Uterus (tissue), 4 donors: ENCODE results near the gene ATAD3B. TPM values are rescaled to one million over a fixed set of nuclear protein-coding genes. Genes with fewer than 3 reads are reported as not detected.
"Not testable (repeated sequence)": the region's sequence is repeated elsewhere in the genome, so short reads cannot be mapped to it uniquely, and the experiment has no call there.

Experiments used
- DNase-seq, 2 donors: peaks; one replicate each; pipeline ENCODE4 v3.0.0-alpha.2; 2019 to 2020
- H3K27ac ChIP-seq, 2 donors: fragments of 200-600 bp; sonication (generic); 1 replicate in 1 of 2; 2 replicates in 1 of 2; pipeline ENCODE4 v1.5.1; 2016 to 2018
- H3K27me3 ChIP-seq, 2 donors: fragments of 200-600 bp; sonication (generic); one replicate each; pipeline ENCODE4 v1.5.1; 2018 to 2019; ENCODE audit warnings: control low read depth in 1 of 2
- H3K36me3 ChIP-seq, 2 donors: fragments of 200-600 bp; sonication (generic); one replicate each; pipeline ENCODE4 v1.5.1; 2019; ENCODE audit warnings: control low read depth in 1 of 2
- H3K4me1 ChIP-seq, 2 donors: fragments of 200-600 bp; sonication (generic); one replicate each; pipeline ENCODE4 v1.5.1; 2018 to 2019; ENCODE audit warnings: control low read depth in 1 of 2
- H3K4me3 ChIP-seq, 2 donors: fragments of 200-600 bp; sonication (generic); 1 replicate in 1 of 2; 2 replicates in 1 of 2; pipeline ENCODE4 v1.5.1; 2018 to 2019; ENCODE audit warnings: mild to moderate bottlenecking in 1 of 2
- H3K9me3 ChIP-seq, 2 donors: fragments of 200-600 bp; sonication (generic); one replicate each; pipeline ENCODE4 v1.5.1; 2019; ENCODE audit warnings: control low read depth in 1 of 2
- POLR2A ChIP-seq, 2 donors: fragments of 450-650 bp; IDR thresholded peaks; one replicate each; pipeline ENCODE4 v1.6.1; 2016; ENCODE audit warnings: antibody characterized with exemption in 2 of 2, mild to moderate bottlenecking in 1 of 2, moderate library complexity in 1 of 2
- intact Hi-C: fragments of 100-400 bp; cut with DNase I; formaldehyde crosslinking; loops from one replicate; pipeline ENCODE4 v1.15.1; 2023; ENCODE audit warnings: low total_unique reads
- total RNA-seq, 4 donors: library from RNA; depleted of rRNA in 3 of 4; stranded (reverse); fragments of >200 nt in 3 of 4; gene quantifications; one replicate each; pipeline versions ENCODE4 v1.1.0 to v1.2.4, GENCODE V29; 2014 to 2023
- TF ChIP-seq, protein P1 (sequence below), 4 experiments: fragments of 200-600 bp in 2 of 4; fragments of 450-650 bp in 2 of 4; sonication (generic) in 2 of 4; IDR thresholded peaks; one replicate each; pipeline ENCODE4 v1.5.1; 2016 to 2019; ENCODE audit warnings: antibody characterized with exemption in 4 of 4, mild to moderate bottlenecking in 2 of 4, moderate library complexity in 1 of 4
- donor health status: DM: yes; HTN: yes; CAD: no.

ATAD3B gene
- total RNA-seq, 4 donors from 2014 or later = 2.1 to 20.5 (median 17.8) TPM

DNA sequence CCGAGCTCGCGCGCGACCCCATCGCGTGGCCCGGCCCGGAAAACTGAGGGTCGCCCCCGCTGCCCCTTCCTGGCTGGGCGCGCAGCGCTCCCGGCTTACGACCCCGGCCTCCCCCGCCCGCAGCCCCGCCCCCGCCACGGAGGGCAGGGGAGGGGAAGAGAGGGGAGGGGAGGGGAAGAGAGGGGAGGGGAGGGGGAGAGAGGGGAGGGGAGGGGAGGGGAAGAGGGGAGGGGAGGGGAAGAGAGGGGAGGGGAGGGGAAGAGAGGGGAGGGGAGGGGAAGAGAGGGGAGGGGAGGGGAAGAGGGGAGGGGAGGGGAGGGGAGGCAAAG, 43.8 kb upstream of the ATAD3B start:
- Histone ChIP-seq H3K9me3 (no peaks in the 10 kb centered on the region), H3K27ac (peak overlapping the region; percentile 45 to 77), H3K36me3 (no peaks in the 10 kb centered on the region), H3K4me3 (peak overlapping the region; percentile 2 to 36), H3K4me1 (peaks cover 9 to 25% of the 10 kb centered on the region in 2 donors), H3K27me3 (no peaks in the 10 kb centered on the region)
- TF ChIP-seq POLR2A (IDR thresholded peaks at IDR 0.05) = no peak
- TF ChIP-seq, protein P1, sequence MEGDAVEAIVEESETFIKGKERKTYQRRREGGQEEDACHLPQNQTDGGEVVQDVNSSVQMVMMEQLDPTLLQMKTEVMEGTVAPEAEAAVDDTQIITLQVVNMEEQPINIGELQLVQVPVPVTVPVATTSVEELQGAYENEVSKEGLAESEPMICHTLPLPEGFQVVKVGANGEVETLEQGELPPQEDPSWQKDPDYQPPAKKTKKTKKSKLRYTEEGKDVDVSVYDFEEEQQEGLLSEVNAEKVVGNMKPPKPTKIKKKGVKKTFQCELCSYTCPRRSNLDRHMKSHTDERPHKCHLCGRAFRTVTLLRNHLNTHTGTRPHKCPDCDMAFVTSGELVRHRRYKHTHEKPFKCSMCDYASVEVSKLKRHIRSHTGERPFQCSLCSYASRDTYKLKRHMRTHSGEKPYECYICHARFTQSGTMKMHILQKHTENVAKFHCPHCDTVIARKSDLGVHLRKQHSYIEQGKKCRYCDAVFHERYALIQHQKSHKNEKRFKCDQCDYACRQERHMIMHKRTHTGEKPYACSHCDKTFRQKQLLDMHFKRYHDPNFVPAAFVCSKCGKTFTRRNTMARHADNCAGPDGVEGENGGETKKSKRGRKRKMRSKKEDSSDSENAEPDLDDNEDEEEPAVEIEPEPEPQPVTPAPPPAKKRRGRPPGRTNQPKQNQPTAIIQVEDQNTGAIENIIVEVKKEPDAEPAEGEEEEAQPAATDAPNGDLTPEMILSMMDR (IDR thresholded peaks at IDR 0.05) = no peak
- intact Hi-C loops = no loop called here
- DNase-seq = no peak

GRCh38 chr1:1428174-1428573, 43.4 kb upstream of the ATAD3B start:
- Histone ChIP-seq H3K9me3 (no peaks in the 10 kb centered on the region), H3K4me3 (no peak overlapping the region), H3K4me1 (peaks cover 9 to 27% of the 10 kb centered on the region in 2 donors), H3K27me3 (no peaks in the 10 kb centered on the region), H3K36me3 (no peaks in the 10 kb centered on the region), H3K27ac (peak overlapping the region in 1 of 2 donors; percentile 14)
- no peak for TF ChIP-seq POLR2A (IDR thresholded peaks at IDR 0.05)
- TF ChIP-seq, protein P1 (IDR thresholded peaks at IDR 0.05) = no peak
- intact Hi-C loops = no loop called here
- no peak for DNase-seq

DNA sequence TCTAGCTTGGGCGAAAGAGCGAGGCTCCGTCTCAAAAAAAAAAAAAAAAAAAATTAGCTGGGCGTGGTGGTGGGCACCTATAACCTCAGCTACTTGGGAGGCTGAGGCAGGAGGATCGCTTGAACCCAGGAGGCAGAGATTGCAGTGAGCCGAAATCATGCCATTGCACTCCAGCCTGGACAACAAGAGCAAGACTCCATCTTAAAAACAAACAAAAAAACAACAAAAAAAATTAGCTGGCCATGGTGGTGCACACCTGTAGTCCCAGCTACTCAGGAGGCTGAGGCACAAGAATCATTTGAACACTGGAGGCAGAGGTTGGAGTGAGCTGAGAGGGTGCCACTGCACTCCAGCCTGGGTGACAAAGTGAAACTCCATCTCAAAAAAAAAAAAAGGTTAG, 42.6 kb upstream of the ATAD3B start:
- intact Hi-C loops, H3K36me3 ChIP-seq, DNase-seq, H3K9me3 ChIP-seq, H3K27me3 ChIP-seq, H3K4me3 ChIP-seq: not testable (repeated sequence)
- Histone ChIP-seq H3K4me1 (peaks cover 9 to 31% of the 10 kb centered on the region in 2 donors), H3K27ac (peak overlapping the region; percentile 95 to 98)

DNA sequence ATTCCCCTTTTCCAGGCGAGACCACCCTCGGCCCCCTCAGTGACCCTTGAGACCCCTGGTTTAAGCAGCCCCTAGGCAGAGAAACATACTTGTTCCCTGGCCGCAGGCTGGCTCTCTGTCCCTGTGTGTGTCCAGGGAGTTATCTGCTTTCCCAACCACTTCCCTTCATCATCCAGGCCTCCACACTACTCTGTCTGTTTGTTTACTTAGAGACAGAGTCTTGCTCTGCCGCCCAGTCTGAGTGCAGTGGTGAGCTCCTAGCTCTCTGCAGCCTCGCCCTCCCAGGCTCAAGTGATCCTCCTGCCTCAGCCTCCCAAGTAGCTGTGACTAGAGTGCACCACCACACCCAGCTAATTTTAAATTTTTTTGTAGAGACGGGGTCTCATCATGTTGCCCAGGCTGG, 41.9 kb upstream of the ATAD3B start:
- TF ChIP-seq, protein P1 (IDR thresholded peaks at IDR 0.05) = no peak
- no peak for TF ChIP-seq POLR2A (IDR thresholded peaks at IDR 0.05)
- Histone ChIP-seq H3K27me3 (no peaks in the 10 kb centered on the region), H3K9me3 (no peaks in the 10 kb centered on the region), H3K4me3 (no peak overlapping the region), H3K36me3 (no peaks in the 10 kb centered on the region), H3K27ac (peak overlapping the region; percentile 95 to 98), H3K4me1 (peaks cover 9 to 38% of the 10 kb centered on the region in 2 donors)
- DNase-seq = no peak
- intact Hi-C loops = no loop called here

- intact Hi-C loops = no loop called here
- TF ChIP-seq POLR2A (IDR thresholded peaks at IDR 0.05) = peak in 1 of 2 donors; percentile 19
- TF ChIP-seq, protein P1 (IDR thresholded peaks at IDR 0.05) = peak; percentile 22 to 41 (median 34)
- Histone ChIP-seq H3K4me1 (peaks cover 9 to 45% of the 10 kb centered on the region in 2 donors), H3K4me3 (peak overlapping the region; percentile 6 to 10), H3K27ac (peak overlapping the region; percentile 95 to 98), H3K36me3 (no peaks in the 10 kb centered on the region), H3K27me3 (no peaks in the 10 kb centered on the region), H3K9me3 (no peaks in the 10 kb centered on the region)
- peak; percentile 80 to 87 for DNase-seq
These were observed 41.2 kb upstream of the ATAD3B start for GRCh38 chr1:1430114-1430982.
